Measurements from ENCODE around the gene ZNF514. TPM values are rescaled to one million over a fixed set of nuclear protein-coding genes. Genes with fewer than 3 reads are reported as not detected.
A peak's percentile ranks its signal among the peaks of the same experiment; 100 is the strongest.

ZNF514 gene
- total and polyA plus RNA-seq, 2 donors (not counting 1 experiment from before 2014, with no cell fraction given), result 15.5 to 37.0 TPM

GRCh38 chr2:95158891-95159619 is 593 bp downstream of the ZNF514 start:
- Histone ChIP-seq H3K9me3 (ENCODE audit: control extremely low read depth in 1 of 3, control insufficient read depth in 2 of 3, insufficient read depth in 1 of 3, low read length in 2 of 3) (peaks cover 0 to 11% (median 0%) of the 10 kb centered on the region in 3 donors), H3K4me1 (ENCODE audit: control insufficient read depth in 2 of 2, insufficient read depth in 2 of 2, low read length in 2 of 2) (peaks cover 9 to 16% of the 10 kb centered on the region in 2 donors), H3K79me2 (ENCODE audit: control insufficient read depth, insufficient read depth, low read length) (no peaks in the 10 kb centered on the region), H2AFZ (ENCODE audit: insufficient read depth, low read depth, low read length, poor library complexity, severe bottlenecking) (peak overlapping the region; percentile 98), H3K27ac (ENCODE audit: low read length in 2 of 2) (peak overlapping the region; percentile 41 to 63), H4K20me1 (ENCODE audit: control insufficient read depth, insufficient read depth, low read length, poor library complexity, severe bottlenecking) (no peaks in the 10 kb centered on the region), H3K4me3 (ENCODE audit: control extremely low read depth in 1 of 5, extremely low read depth in 1 of 5, insufficient read depth in 1 of 5, low read depth in 2 of 5, low read length in 4 of 5) (peak overlapping the region; percentile 51 to 90 (median 71)), H3K27me3 (replicated peaks in 1 of 4; ENCODE audit: control extremely low read depth in 1 of 4, control insufficient read depth in 3 of 4, insufficient read depth in 4 of 4, low read length in 3 of 4) (no peaks in the 10 kb centered on the region), H3K9ac (ENCODE audit: low read length) (peak overlapping the region; percentile 87), H3K36me3 (replicated peaks in 1 of 2; ENCODE audit: control extremely low read depth in 1 of 2, control insufficient read depth in 1 of 2, extremely low read depth in 1 of 2, insufficient read depth in 2 of 2, low read length in 1 of 2) (no peaks in the 10 kb centered on the region), H3K4me2 (replicated peaks; ENCODE audit: low read depth, low read length, poor library complexity, severe bottlenecking) (peak overlapping the region; percentile 96)
- H3K4me3 Mint-ChIP-seq, result peak overlapping the region; percentile 85
- ATAC-seq (ENCODE audit: low read depth) (peak; percentile 63), DNase-seq (peak; percentile 60)
- 4% methylated on average over 54 of the region's 58 CpGs for WGBS (ENCODE audit: insufficient coverage)
- intact Hi-C loops (cut with micrococcal nuclease), result loop anchor here (1.0 kb wide), 2 partner anchors 37 to 48 kb away; partner anchors contain the start of gene ZNF892
- H3K27me3 Mint-ChIP-seq, result no peaks in the 10 kb centered on the region
- H3K4me1 Mint-ChIP-seq, result peaks cover 21% of the 10 kb centered on the region
- no peaks in the 10 kb centered on the region for H3K9me3 Mint-ChIP-seq (ENCODE audit: insufficient read depth)
- H3K27ac Mint-ChIP-seq, result peak overlapping the region; percentile 61
- ChIA-PET CTCF (interaction anchor here (1.5 to 2.5 kb wide), 2 partner anchors 37 to 43 kb away, joined by 4 to 16 read pairs; partner anchors contain the start of gene MRPS5), POLR2A (interaction anchor here (2.5 kb wide), 1 partner anchor 37 kb away, joined by 16 read pairs; the partner anchor contains the start of gene MRPS5)
- TF ChIP-seq EZH2 (IDR thresholded peaks at IDR 0.05; ENCODE audit: borderline replicate concordance, insufficient read depth, low read depth, low read length, poor library complexity, severe bottlenecking) (no peak), CTCF (IDR thresholded peaks at IDR 0.05) (no peak)

DNA sequence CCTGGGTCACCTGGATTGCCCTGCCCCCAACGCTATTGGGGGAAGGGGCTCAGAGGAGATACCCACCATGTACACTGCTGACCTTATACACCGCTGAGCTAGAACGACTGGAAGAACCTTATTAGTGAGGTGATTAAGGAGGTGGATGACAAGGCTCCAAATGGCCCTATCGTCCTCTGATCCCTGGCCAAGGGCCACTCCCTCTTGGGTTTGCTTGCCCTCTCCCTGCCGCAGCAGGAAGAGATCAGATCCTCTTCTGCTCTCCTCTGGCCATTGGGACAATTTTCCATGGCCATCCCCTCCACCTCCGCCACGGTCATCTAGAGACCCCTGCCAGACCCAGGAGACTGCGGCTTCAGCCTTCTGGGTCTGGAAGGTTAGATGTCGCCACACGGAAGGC is 1.2 kb downstream of the ZNF514 start:
- Mint-ChIP-seq H3K4me3 (peak overlapping the region; percentile 85), H3K4me1 (peaks cover 19% of the 10 kb centered on the region), H3K27me3 (no peaks in the 10 kb centered on the region), H3K9me3 (ENCODE audit: insufficient read depth) (no peaks in the 10 kb centered on the region), H3K27ac (peak overlapping the region; percentile 32)
- peak overlapping the region; percentile 96 for H3K4me2 ChIP-seq (replicated peaks; ENCODE audit: low read depth, low read length, poor library complexity, severe bottlenecking)
- peak overlapping the region in 4 of 5 experiments; percentile 67 to 90 (median 72) for H3K4me3 ChIP-seq (ENCODE audit: control extremely low read depth in 1 of 5, extremely low read depth in 1 of 5, insufficient read depth in 1 of 5, low read depth in 2 of 5, low read length in 4 of 5)
- peaks cover 0 to under 1% of the 10 kb centered on the region in 2 experiments for H3K36me3 ChIP-seq (replicated peaks in 1 of 2; ENCODE audit: control extremely low read depth in 1 of 2, control insufficient read depth in 1 of 2, extremely low read depth in 1 of 2, insufficient read depth in 2 of 2, low read length in 1 of 2)
- CTCF ChIA-PET, result interaction anchor here (1.5 to 2.5 kb wide), 2 partner anchors 37 to 43 kb away, joined by 4 to 16 read pairs; partner anchors contain the start of gene MRPS5
- no peaks in the 10 kb centered on the region for H3K79me2 ChIP-seq (ENCODE audit: control insufficient read depth, insufficient read depth, low read length)
- POLR2A ChIA-PET, result interaction anchor here (2.5 kb wide), 1 partner anchor 36 kb away, joined by 16 read pairs; the partner anchor contains the start of gene MRPS5
- H3K9ac ChIP-seq (ENCODE audit: low read length), result peak overlapping the region; percentile 87
- peaks cover 0 to 11% (median 0%) of the 10 kb centered on the region in 3 donors for H3K9me3 ChIP-seq (ENCODE audit: control extremely low read depth in 1 of 3, control insufficient read depth in 2 of 3, insufficient read depth in 1 of 3, low read length in 2 of 3)
- DNase-seq (no peak), ATAC-seq (ENCODE audit: low read depth) (no peak)
- no peaks in the 10 kb centered on the region for H3K27me3 ChIP-seq (replicated peaks in 1 of 4; ENCODE audit: control extremely low read depth in 1 of 4, control insufficient read depth in 3 of 4, insufficient read depth in 4 of 4, low read length in 3 of 4)
- intact Hi-C loops (cut with micrococcal nuclease), result no loop called here
- H2AFZ ChIP-seq (ENCODE audit: insufficient read depth, low read depth, low read length, poor library complexity, severe bottlenecking), result peak overlapping the region; percentile 98
- peaks cover 9 to 16% of the 10 kb centered on the region in 2 donors for H3K4me1 ChIP-seq (ENCODE audit: control insufficient read depth in 2 of 2, insufficient read depth in 2 of 2, low read length in 2 of 2)
- H3K27ac ChIP-seq (ENCODE audit: low read length in 2 of 2), result no peak overlapping the region
- TF ChIP-seq CTCF (IDR thresholded peaks at IDR 0.05), result no peak
- no peak for TF ChIP-seq EZH2 (IDR thresholded peaks at IDR 0.05; ENCODE audit: borderline replicate concordance, insufficient read depth, low read depth, low read length, poor library complexity, severe bottlenecking)
- H4K20me1 ChIP-seq (ENCODE audit: control insufficient read depth, insufficient read depth, low read length, poor library complexity, severe bottlenecking), result no peaks in the 10 kb centered on the region
- WGBS (ENCODE audit: insufficient coverage), result 86% methylated on average over 6 of the region's 10 CpGs
